Ishikawa (cell line): ENCODE results near the gene CDC20.

Source experiments
- EGR1 ChIP-seq: IDR thresholded peaks from 2 replicates; pipeline ENCODE4 v1.6.1; 2012
- EP300 ChIP-seq: IDR thresholded peaks from 2 replicates; pipeline ENCODE4 v1.6.1; 2012; ENCODE audit warnings: borderline replicate concordance
- MAX ChIP-seq: IDR thresholded peaks from 2 replicates; pipeline ENCODE4 v1.6.1; 2012
- NFIC ChIP-seq: IDR thresholded peaks from 2 replicates; pipeline ENCODE4 v1.6.1; 2012
- RAD21 ChIP-seq: IDR thresholded peaks from 2 replicates; pipeline ENCODE4 v1.6.1; 2012; ENCODE audit warnings: low read depth
- REST ChIP-seq: IDR thresholded peaks from 2 replicates; pipeline ENCODE4 v1.6.1; 2012; ENCODE audit warnings: low read depth, mild to moderate bottlenecking
- YY1 ChIP-seq: IDR thresholded peaks from 2 replicates; pipeline ENCODE4 v1.6.1; 2012; ENCODE audit warnings: low read depth
- TF ChIP-seq, protein P1 (sequence below): IDR thresholded peaks from 2 replicates; pipeline ENCODE4 v1.6.1; 2012

- TF ChIP-seq EP300 (no peak), REST (no peak), NFIC (no peak), MAX (no peak), EGR1 (no peak), RAD21 (no peak), YY1 (no peak)
- TF ChIP-seq, protein P1, sequence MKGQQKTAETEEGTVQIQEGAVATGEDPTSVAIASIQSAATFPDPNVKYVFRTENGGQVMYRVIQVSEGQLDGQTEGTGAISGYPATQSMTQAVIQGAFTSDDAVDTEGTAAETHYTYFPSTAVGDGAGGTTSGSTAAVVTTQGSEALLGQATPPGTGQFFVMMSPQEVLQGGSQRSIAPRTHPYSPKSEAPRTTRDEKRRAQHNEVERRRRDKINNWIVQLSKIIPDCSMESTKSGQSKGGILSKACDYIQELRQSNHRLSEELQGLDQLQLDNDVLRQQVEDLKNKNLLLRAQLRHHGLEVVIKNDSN = no peak
Measured at GRCh38 chr1:43346636-43347035, 12.1 kb upstream of the CDC20 start.
